HepG2 (cell line): Measurements from ENCODE around the gene ST3GAL2. TPM values are rescaled to one million over a fixed set of nuclear protein-coding genes. Genes with fewer than 3 reads are reported as not detected.

Experiments used
- ATAC-seq: fragments of 200-7000 bp; cut with Tn5 transposase; 3 replicates; pipeline ENCODE4 v1.9.1; 2020; ENCODE audit warnings: mild to moderate bottlenecking, moderate library complexity
- BruUV-seq: library from RNA; stranded (reverse); fragments of 400-500 nt; replicated peaks from 2 replicates; lab custom pipeline; 2021; lab: Mats Ljungman, UMichigan
- CTCF ChIA-PET: fragments of 300-600 bp; formaldehyde crosslinking; extraction: SDS; loops from one replicate; lab custom pipeline; 2021; ENCODE audit warnings: low total read pairs, inconsistent platforms, low intra/inter-chr PET ratio; lab: Yijun Ruan, JAX
- POLR2A ChIA-PET: fragments of 350-600 bp; sonication (Branson Sonifier 250); formaldehyde crosslinking; loops from one replicate; lab custom pipeline; 2020; ENCODE audit warnings: antibody characterized with exemption, inconsistent platforms; lab: Yijun Ruan, JAX
- DNase-seq: peaks from one replicate; pipeline ENCODE4 v3.0.0-alpha.2; 2015; ENCODE audit warnings: low spot score
- FAIRE-seq: peaks from 3 replicates; lab custom pipeline; 2011; peaks lifted over from hg19 to GRCh38; lab: Jason Lieb, UNC
- H2AFZ ChIP-seq: one replicate; pipeline ENCODE4 v1.6.1; 2011; ENCODE audit warnings: low read length, inconsistent platforms
- H3K27ac ChIP-seq: fragments of 300-600 bp; 3 replicates; pipeline ENCODE4 v1.8.0; 2011; ENCODE audit warnings: mixed run types, mild to moderate bottlenecking, mixed read lengths, low read length, inconsistent platforms; ENCODE audit not compliant: insufficient read depth; ENCODE audit errors: extremely low read length
- H3K27me3 ChIP-seq, 2 experiments: fragments of 200-600 bp in 1 of 2; 2 replicates in 1 of 2; 3 replicates in 1 of 2; pipeline versions ENCODE4 v1.6.0 to v1.8.0; 2011; ENCODE audit warnings: low read length in 2 of 2, mild to moderate bottlenecking in 2 of 2, moderate library complexity in 2 of 2, inconsistent platforms in 1 of 2; ENCODE audit not compliant: insufficient read depth in 2 of 2, control insufficient read depth in 1 of 2
- H3K36me3 ChIP-seq, 2 experiments: fragments of 200-600 bp in 1 of 2; replicated peaks in 1 of 2; 2 replicates in 1 of 2; 3 replicates in 1 of 2; pipeline versions ENCODE4 v1.5.1 to v1.8.0; 2011; ENCODE audit warnings: low read length in 2 of 2, inconsistent platforms in 1 of 2; ENCODE audit not compliant: insufficient read depth in 2 of 2, control insufficient read depth in 1 of 2
- H3K4me1 ChIP-seq: 2 replicates; pipeline ENCODE4 v1.5.1; 2012; ENCODE audit warnings: low read length, inconsistent platforms; ENCODE audit not compliant: insufficient read depth
- H3K4me2 ChIP-seq: 2 replicates; pipeline ENCODE4 v1.6.0; 2011; ENCODE audit warnings: low read depth, low read length, inconsistent platforms
- H3K4me3 ChIP-seq, 3 experiments: fragments of 200-600 bp in 1 of 3; sonication (generic), shearing (Covaris generic) in 1 of 3; replicated peaks in 1 of 3; 2 replicates each; pipeline ENCODE4 v1.5.1; 2011 to 2016; ENCODE audit warnings: low read length in 3 of 3, inconsistent platforms in 2 of 3, low read depth in 2 of 3, mild to moderate bottlenecking in 2 of 3, control low read depth in 1 of 3, mixed read lengths in 1 of 3; ENCODE audit not compliant: insufficient read depth in 1 of 3
- H3K79me2 ChIP-seq: one replicate; pipeline ENCODE4 v1.6.1; 2011; ENCODE audit warnings: low read length, inconsistent platforms; ENCODE audit not compliant: insufficient read depth
- H3K9ac ChIP-seq: 2 replicates; pipeline ENCODE4 v1.6.0; 2011; ENCODE audit warnings: mild to moderate bottlenecking, low read depth, low read length, inconsistent platforms; ENCODE audit not compliant: insufficient read depth
- H3K9me3 ChIP-seq: 2 replicates; pipeline ENCODE4 v1.5.1; 2012; ENCODE audit warnings: mild to moderate bottlenecking, low read length
- H4K20me1 ChIP-seq: 2 replicates; pipeline ENCODE4 v1.6.0; 2011; ENCODE audit warnings: inconsistent platforms, mild to moderate bottlenecking, low read length, moderate library complexity; ENCODE audit not compliant: insufficient read depth
- ATF7 ChIP-seq, 2 experiments: fragments of 450-650 bp in 1 of 2; sonication (generic) in 1 of 2; formaldehyde crosslinking in 1 of 2; IDR thresholded peaks; 2 replicates each; pipeline versions ENCODE4 v1.4.0 to v1.6.1; 2016 to 2020; ENCODE audit warnings: antibody characterized with exemption in 1 of 2, mild to moderate bottlenecking in 1 of 2, missing genetic modification reagents in 1 of 2
- BCL6 ChIP-seq: IDR thresholded peaks from 2 replicates; pipeline ENCODE4 v1.6.1; 2016; ENCODE audit warnings: missing genetic modification reagents, missing compliant biosample characterization
- BHLHE40 ChIP-seq: IDR thresholded peaks from 2 replicates; pipeline ENCODE4 v1.6.1; 2011; ENCODE audit warnings: low read length, improper control_type of control experiment
- MTF2 ChIP-seq: sonication (generic); formaldehyde crosslinking; IDR thresholded peaks from 2 replicates; pipeline ENCODE4 v1.5.0; 2020; ENCODE audit warnings: missing genetic modification reagents, borderline replicate concordance
- ZFP41 ChIP-seq: sonication (generic); formaldehyde crosslinking; IDR thresholded peaks from 2 replicates; pipeline ENCODE4 v1.4.0; 2020; ENCODE audit warnings: mild to moderate bottlenecking, missing genetic modification reagents, borderline replicate concordance
- ZNF616 ChIP-seq: sonication (generic); formaldehyde crosslinking; IDR thresholded peaks from 2 replicates; pipeline ENCODE4 v1.5.0; 2020; ENCODE audit warnings: low read depth, mild to moderate bottlenecking, missing genetic modification reagents
- WGBS: methylation state at CpG from one replicate; pipeline ENCODE4 v1.1.6; 2017; ENCODE audit warnings: low lambda C conversion rate; 5-methylcytosine and 5-hydroxymethylcytosine counted together
- in situ Hi-C: cut with HindIII; loops from 2 replicates; pipeline ENCODE4 v1.10.0; 2017; ENCODE audit warnings: low pct_unique_long_range_greater_than_20kb; ENCODE audit not compliant: extremely low pct_ligation_motif_present
- intact Hi-C: fragments of 100-400 bp; cut with micrococcal nuclease; formaldehyde crosslinking; loops from one replicate; pipeline ENCODE4 v1.10.0; 2022; ENCODE audit not compliant: unreplicated experiment
- polyA plus RNA-seq, 8 experiments: library from polyadenylated mRNA; depleted of rRNA in 3 of 8; stranded (reverse) in 7 of 8; unstranded in 1 of 8; fragments of >200 nt; fragmentation: Illumina TruSeq in 4 of 8; extraction: Trizol in 4 of 8; gene quantifications; 2 replicates each; pipeline versions ENCODE4 v1.2.1 to v1.2.3, GENCODE V29; 2011 to 2016; ENCODE audit warnings: low read depth in 4 of 8, missing spikeins in 1 of 8, mixed read lengths in 1 of 8; ENCODE audit not compliant: insufficient read depth in 1 of 8
- total RNA-seq, 5 experiments: library from RNA; depleted of rRNA; stranded (reverse); fragments of >200 nt; fragmentation: Illumina TruSeq; extraction: Trizol; gene quantifications; 2 replicates each; pipeline ENCODE4 v1.2.3, GENCODE V29; 2016; ENCODE audit warnings: low read depth in 1 of 5
- TF ChIP-seq, protein P1 (sequence below): sonication (generic); formaldehyde crosslinking; IDR thresholded peaks from 2 replicates; pipeline ENCODE4 v1.5.1; 2020; ENCODE audit warnings: mild to moderate bottlenecking, missing genetic modification reagents, moderate library complexity
- TF ChIP-seq, protein P2 (sequence below): sonication (generic); formaldehyde crosslinking; IDR thresholded peaks from 2 replicates; pipeline ENCODE4 v1.4.0; 2020; ENCODE audit warnings: mild to moderate bottlenecking, missing genetic modification reagents

Gene ST3GAL2
- total and polyA plus RNA-seq, 2 of the 13 experiments (the other 11 are each of a cell fraction or from before 2014, with no cell fraction given) = 16.3 to 24.9 TPM

DNA sequence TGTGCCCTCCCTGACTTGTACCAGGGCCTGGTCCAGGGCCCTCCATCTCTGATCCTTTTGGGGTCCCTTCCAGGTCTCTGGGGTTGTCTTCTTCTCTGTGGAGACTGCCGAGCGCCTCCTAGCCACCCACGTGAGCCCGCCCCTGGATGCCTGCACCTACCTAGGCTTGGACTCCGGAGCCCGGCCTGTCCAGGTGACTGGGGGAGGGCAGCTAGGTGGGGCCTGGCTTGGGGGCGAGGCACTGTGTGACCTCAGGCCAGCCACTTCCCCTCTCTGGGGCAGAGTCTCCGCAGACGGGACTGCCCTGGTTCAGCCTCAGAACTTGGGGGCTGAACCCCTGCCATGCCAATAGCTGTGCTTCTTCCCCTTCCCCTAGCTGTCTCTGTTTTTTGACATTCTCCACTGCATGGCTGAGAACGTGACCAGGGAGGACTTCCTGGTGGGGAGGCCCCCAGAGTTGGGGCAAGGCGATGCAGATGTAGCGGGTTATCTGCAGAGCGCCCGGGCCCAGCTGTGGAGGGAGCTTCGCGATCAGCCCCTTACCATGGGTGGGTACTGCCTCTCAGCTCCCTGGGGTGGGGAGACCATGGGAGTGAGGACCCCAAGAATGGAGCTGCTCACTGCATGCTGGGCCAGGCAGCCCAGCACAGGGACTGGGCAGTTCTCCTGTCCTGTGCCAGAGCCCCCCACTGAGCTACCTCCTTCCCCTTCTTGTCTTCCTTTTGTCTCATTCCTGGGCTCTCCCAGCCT, 30.1 kb upstream of the ST3GAL2 start:
- FAIRE-seq (no peak), DNase-seq (no peak), ATAC-seq (no peak)
- H3K4me1 ChIP-seq = peaks cover 5% of the 10 kb centered on the region; the same call in 1 of the 2 replicates
- WGBS = 88% methylated on average over 10 of the region's 16 CpGs
- H3K27ac ChIP-seq = no peak overlapping the region
- intact Hi-C loops = no loop called here
- H3K27me3 ChIP-seq = no peaks in the 10 kb centered on the region
- H3K79me2 ChIP-seq = no peaks in the 10 kb centered on the region
- H3K9me3 ChIP-seq = no peaks in the 10 kb centered on the region
- POLR2A ChIA-PET = interaction anchor here (4.8 kb wide), 1 partner anchor 88 kb away, joined by 51 read pairs; no protein-coding TSS in a partner anchor
- H2AFZ ChIP-seq = no peak overlapping the region
- H3K4me3 ChIP-seq = no peak overlapping the region
- H3K9ac ChIP-seq = no peak overlapping the region
- no peaks in the 10 kb centered on the region for H4K20me1 ChIP-seq
- H3K4me2 ChIP-seq = no peak overlapping the region
- BruUV-seq = no TSS peak
- CTCF ChIA-PET = interaction anchor here (2.6 to 2.8 kb wide), 2 partner anchors 73 to 74 kb away, joined by 11 to 47 read pairs; no protein-coding TSS in a partner anchor
- H3K36me3 ChIP-seq = peaks cover 1 to 2% of the 10 kb centered on the region in 2 experiments; a peak in 2 of 5 replicates
- in situ Hi-C loops = loop anchor here (5.0 kb wide), 1 partner anchor 72 kb away; no protein-coding TSS in a partner anchor
- no peak for TF ChIP-seq BHLHE40
- no peak for TF ChIP-seq ZFP41
- TF ChIP-seq, protein P1, sequence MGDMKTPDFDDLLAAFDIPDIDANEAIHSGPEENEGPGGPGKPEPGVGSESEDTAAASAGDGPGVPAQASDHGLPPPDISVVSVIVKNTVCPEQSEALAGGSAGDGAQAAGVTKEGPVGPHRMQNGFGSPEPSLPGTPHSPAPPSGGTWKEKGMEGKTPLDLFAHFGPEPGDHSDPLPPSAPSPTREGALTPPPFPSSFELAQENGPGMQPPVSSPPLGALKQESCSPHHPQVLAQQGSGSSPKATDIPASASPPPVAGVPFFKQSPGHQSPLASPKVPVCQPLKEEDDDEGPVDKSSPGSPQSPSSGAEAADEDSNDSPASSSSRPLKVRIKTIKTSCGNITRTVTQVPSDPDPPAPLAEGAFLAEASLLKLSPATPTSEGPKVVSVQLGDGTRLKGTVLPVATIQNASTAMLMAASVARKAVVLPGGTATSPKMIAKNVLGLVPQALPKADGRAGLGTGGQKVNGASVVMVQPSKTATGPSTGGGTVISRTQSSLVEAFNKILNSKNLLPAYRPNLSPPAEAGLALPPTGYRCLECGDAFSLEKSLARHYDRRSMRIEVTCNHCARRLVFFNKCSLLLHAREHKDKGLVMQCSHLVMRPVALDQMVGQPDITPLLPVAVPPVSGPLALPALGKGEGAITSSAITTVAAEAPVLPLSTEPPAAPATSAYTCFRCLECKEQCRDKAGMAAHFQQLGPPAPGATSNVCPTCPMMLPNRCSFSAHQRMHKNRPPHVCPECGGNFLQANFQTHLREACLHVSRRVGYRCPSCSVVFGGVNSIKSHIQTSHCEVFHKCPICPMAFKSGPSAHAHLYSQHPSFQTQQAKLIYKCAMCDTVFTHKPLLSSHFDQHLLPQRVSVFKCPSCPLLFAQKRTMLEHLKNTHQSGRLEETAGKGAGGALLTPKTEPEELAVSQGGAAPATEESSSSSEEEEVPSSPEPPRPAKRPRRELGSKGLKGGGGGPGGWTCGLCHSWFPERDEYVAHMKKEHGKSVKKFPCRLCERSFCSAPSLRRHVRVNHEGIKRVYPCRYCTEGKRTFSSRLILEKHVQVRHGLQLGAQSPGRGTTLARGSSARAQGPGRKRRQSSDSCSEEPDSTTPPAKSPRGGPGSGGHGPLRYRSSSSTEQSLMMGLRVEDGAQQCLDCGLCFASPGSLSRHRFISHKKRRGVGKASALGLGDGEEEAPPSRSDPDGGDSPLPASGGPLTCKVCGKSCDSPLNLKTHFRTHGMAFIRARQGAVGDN (CRISPR knock-in tag) = no peak; the same call in 1 of the 2 replicates
- no peak for TF ChIP-seq MTF2 (CRISPR knock-in tag)
- TF ChIP-seq BCL6 (CRISPR knock-in tag) = no peak
- TF ChIP-seq, protein P2, sequence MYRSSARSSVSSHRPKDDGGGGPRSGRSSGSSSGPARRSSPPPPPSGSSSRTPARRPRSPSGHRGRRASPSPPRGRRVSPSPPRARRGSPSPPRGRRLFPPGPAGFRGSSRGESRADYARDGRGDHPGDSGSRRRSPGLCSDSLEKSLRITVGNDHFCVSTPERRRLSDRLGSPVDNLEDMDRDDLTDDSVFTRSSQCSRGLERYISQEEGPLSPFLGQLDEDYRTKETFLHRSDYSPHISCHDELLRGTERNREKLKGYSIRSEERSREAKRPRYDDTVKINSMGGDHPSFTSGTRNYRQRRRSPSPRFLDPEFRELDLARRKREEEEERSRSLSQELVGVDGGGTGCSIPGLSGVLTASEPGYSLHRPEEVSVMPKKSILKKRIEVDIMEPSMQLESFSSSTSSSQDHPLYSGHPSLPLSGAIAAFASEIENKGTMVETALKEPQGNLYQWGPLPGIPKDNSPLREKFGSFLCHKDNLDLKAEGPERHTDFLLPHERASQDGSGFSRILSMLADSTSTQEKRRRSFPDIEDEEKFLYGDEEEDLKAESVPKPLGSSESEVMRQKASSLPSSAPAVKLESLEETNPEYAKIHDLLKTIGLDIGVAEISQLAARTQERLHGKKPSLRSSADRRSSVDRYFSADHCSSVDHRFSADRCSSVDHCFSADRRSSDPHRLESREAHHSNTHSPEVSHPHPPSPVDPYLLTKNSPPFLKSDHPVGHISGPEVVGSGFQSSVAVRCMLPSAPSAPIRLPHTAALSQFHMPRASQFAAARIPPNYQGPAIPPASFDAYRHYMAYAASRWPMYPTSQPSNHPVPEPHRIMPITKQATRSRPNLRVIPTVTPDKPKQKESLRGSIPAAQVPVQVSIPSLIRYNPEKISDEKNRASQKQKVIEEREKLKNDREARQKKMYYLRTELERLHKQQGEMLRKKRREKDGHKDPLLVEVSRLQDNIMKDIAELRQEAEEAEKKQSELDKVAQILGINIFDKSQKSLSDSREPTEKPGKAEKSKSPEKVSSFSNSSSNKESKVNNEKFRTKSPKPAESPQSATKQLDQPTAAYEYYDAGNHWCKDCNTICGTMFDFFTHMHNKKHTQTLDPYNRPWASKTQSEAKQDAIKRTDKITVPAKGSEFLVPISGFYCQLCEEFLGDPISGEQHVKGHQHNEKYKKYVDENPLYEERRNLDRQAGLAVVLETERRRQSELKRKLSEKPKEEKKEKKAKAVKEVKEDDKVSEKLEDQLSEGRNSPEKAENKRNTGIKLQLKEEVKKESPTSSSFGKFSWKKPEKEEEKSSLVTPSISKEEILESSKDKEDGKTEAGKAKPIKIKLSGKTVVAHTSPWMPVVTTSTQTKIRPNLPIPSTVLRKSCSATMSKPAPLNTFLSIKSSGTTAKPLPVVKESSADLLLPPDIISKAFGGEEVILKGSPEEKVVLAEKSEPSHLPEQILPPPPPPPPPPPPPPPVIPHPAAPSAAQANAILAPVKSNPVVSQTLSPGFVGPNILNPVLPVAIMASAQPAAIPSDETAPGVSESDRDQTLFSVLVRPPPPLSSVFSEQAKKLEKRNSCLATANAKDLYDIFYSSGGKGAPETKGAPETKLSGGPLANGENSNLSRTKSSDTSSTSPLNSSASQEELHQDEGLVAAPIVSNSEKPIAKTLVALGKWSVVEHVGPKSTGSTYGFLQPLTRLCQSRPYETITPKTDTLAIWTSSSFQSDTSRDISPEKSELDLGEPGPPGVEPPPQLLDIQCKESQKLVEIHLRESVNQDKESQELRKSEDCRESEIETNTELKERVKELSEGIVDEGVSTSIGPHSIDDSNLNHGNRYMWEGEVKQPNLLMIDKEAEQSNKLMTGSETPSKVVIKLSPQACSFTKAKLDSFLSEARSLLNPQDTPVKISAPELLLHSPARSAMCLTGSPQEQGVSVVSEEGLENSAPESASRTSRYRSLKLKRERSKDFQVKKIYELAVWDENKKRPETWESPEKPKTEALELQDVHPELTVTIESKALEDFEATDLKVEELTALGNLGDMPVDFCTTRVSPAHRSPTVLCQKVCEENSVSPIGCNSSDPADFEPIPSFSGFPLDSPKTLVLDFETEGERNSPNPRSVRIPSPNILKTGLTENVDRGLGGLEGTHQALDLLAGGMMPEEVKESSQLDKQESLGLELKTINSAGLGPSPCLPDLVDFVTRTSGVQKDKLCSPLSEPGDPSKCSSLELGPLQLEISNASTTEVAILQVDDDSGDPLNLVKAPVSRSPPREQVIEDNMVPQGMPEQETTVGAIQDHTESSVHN (CRISPR knock-in tag) = no peak
- no peak for TF ChIP-seq ZNF616
- no peak for TF ChIP-seq ATF7 (IDR thresholded peaks at IDR 0.05)
- no peak for TF ChIP-seq ATF7 (CRISPR knock-in tag; IDR thresholded peaks at IDR 0.05)
